PC-3 (cell line): ENCODE results near the gene SKOR1. TPM values are rescaled to one million over a fixed set of nuclear protein-coding genes. Genes with fewer than 3 reads are reported as not detected.

ENCODE experiments used
- ATAC-seq: fragments of 200-7000 bp; cut with Tn5 transposase; 2 replicates; pipeline ENCODE4 v1.9.1; 2020; ENCODE audit warnings: mild to moderate bottlenecking, moderate library complexity
- BruUV-seq: library from RNA; stranded (reverse); fragments of 400-500 nt; replicated peaks from 2 replicates; lab custom pipeline; 2021; lab: Mats Ljungman, UMichigan
- CTCF ChIA-PET: fragments of 300-600 bp; sonication (Branson Sonifier 250); formaldehyde crosslinking; loops from one replicate; lab custom pipeline; 2022; ENCODE audit warnings: antibody characterized with exemption; lab: Charles Lee
- POLR2A ChIA-PET: fragments of 300-600 bp; sonication (Branson Sonifier 250); formaldehyde crosslinking; loops from one replicate; lab custom pipeline; 2022; ENCODE audit warnings: antibody characterized with exemption; ENCODE audit not compliant: unreplicated experiment; lab: Charles Lee
- DNase-seq: peaks from one replicate; pipeline ENCODE4 v3.0.0-alpha.2; 2015
- H2AFZ ChIP-seq: fragments of 300-600 bp; sonication (generic); 2 replicates; pipeline ENCODE4 v1.6.0; 2016; ENCODE audit warnings: antibody characterized with exemption, low read length
- H3F3A ChIP-seq: fragments of 300-600 bp; sonication (generic); one replicate; pipeline ENCODE4 v1.6.0; 2017; ENCODE audit warnings: antibody characterized with exemption, low read length, control low read depth, mild to moderate bottlenecking; ENCODE audit not compliant: unreplicated experiment
- H3K27ac ChIP-seq: fragments of 300-600 bp; sonication (generic); 2 replicates; pipeline ENCODE4 v1.5.1; 2016; ENCODE audit warnings: mild to moderate bottlenecking, low read length
- H3K27me3 ChIP-seq: fragments of 300-600 bp; sonication (generic); 2 replicates; pipeline ENCODE4 v1.6.1; 2016; ENCODE audit warnings: low read length, mixed read lengths
- H3K36me3 ChIP-seq: fragments of 300-600 bp; sonication (generic); 2 replicates; pipeline ENCODE4 v1.6.1; 2016; ENCODE audit warnings: low read depth, mixed run types, low read length, mixed read lengths
- H3K4me1 ChIP-seq: fragments of 300-600 bp; sonication (generic); 2 replicates; pipeline ENCODE4 v1.5.1; 2016; ENCODE audit warnings: low read length; ENCODE audit not compliant: insufficient read depth
- H3K4me2 ChIP-seq: fragments of 300-600 bp; sonication (generic); 2 replicates; pipeline ENCODE4 v1.6.0; 2016; ENCODE audit warnings: low read length
- H3K4me3 ChIP-seq: fragments of 300-600 bp; sonication (generic); 2 replicates; pipeline ENCODE4 v1.5.1; 2016; ENCODE audit warnings: mild to moderate bottlenecking, low read length, mixed read lengths
- H3K79me2 ChIP-seq: fragments of 300-600 bp; sonication (generic); 2 replicates; pipeline ENCODE4 v1.6.1; 2017; ENCODE audit warnings: low read length, mixed read lengths
- H3K9ac ChIP-seq: fragments of 300-600 bp; sonication (generic); 2 replicates; pipeline ENCODE4 v1.6.0; 2016; ENCODE audit warnings: mild to moderate bottlenecking, low read length
- H3K9me2 ChIP-seq: fragments of 300-600 bp; sonication (generic); replicated peaks from 2 replicates; pipeline ENCODE4 v1.6.1; 2016; ENCODE audit warnings: mixed run types, low read length, mixed read lengths
- H3K9me3 ChIP-seq: fragments of 300-600 bp; sonication (generic); 2 replicates; pipeline ENCODE4 v1.6.1; 2016; ENCODE audit warnings: low read length, mixed read lengths
- H4K20me1 ChIP-seq: fragments of 300-600 bp; sonication (generic); 2 replicates; pipeline ENCODE4 v1.6.1; 2016; ENCODE audit warnings: low read length, mixed read lengths
- CTCF ChIP-seq: fragments of 300-600 bp; sonication (generic); conservative IDR thresholded peaks from 2 replicates; pipeline ENCODE4 v1.5.1; 2017; ENCODE audit warnings: antibody characterized with exemption, low read depth, mild to moderate bottlenecking, low read length
- EZH2 ChIP-seq: fragments of 300-600 bp; sonication (generic); IDR thresholded peaks from one replicate; pipeline ENCODE4 v1.6.1; 2017; ENCODE audit warnings: antibody characterized with exemption, mild to moderate bottlenecking, low read length; ENCODE audit not compliant: unreplicated experiment
- EZH2phosphoT487 ChIP-seq: fragments of 300-600 bp; sonication (generic); IDR thresholded peaks from 2 replicates; pipeline ENCODE4 v1.6.1; 2018; ENCODE audit warnings: mild to moderate bottlenecking, antibody characterized with exemption, low read length, borderline replicate concordance
- intact Hi-C: fragments of 100-400 bp; cut with micrococcal nuclease; formaldehyde crosslinking; loops from 2 replicates; pipeline ENCODE4 v1.9.0; 2023
- total RNA-seq: library from RNA; depleted of rRNA; stranded (reverse); fragments of >200 nt; gene quantifications from 2 replicates; pipeline ENCODE4 v1.2.3, GENCODE V29; 2014

Gene SKOR1
- total RNA-seq, 1 experiment from 2014 or later, result 0.11 TPM

GRCh38 chr15:67828969-67829646, 3.8 kb downstream of the SKOR1 start:
- no peaks in the 10 kb centered on the region for H3K79me2 ChIP-seq
- H3K27me3 ChIP-seq, result peaks cover 13% of the 10 kb centered on the region
- ChIA-PET CTCF (no interaction called here), POLR2A (no interaction called here)
- H3K4me3 ChIP-seq, result no peak overlapping the region
- H4K20me1 ChIP-seq, result no peaks in the 10 kb centered on the region
- ATAC-seq (no peak), DNase-seq (no peak)
- no peaks in the 10 kb centered on the region for H3K9me3 ChIP-seq
- no peak for TF ChIP-seq CTCF
- no peak overlapping the region for H3K27ac ChIP-seq
- H3K9ac ChIP-seq, result no peak overlapping the region
- no peak overlapping the region for H3K4me2 ChIP-seq
- intact Hi-C loops, result no loop called here
- no peaks in the 10 kb centered on the region for H3K9me2 ChIP-seq
- no peak overlapping the region for H2AFZ ChIP-seq
- no peaks in the 10 kb centered on the region for H3K36me3 ChIP-seq
- no peaks in the 10 kb centered on the region for H3F3A ChIP-seq
- no TSS peak for BruUV-seq
- no peaks in the 10 kb centered on the region for H3K4me1 ChIP-seq

- intact Hi-C loops, result loop anchor here (10.0 kb wide), 1 partner anchor 135 kb away; no protein-coding TSS in a partner anchor
- CTCF ChIA-PET, result no interaction called here
- DNase-seq, result no peak
- Histone ChIP-seq H4K20me1 (no peaks in the 10 kb centered on the region), H2AFZ (no peak overlapping the region), H3F3A (no peaks in the 10 kb centered on the region), H3K27me3 (peaks cover 9% of the 10 kb centered on the region), H3K27ac (no peak overlapping the region), H3K9me3 (no peaks in the 10 kb centered on the region), H3K9ac (no peak overlapping the region), H3K4me2 (no peak overlapping the region), H3K4me1 (no peaks in the 10 kb centered on the region; the same call in 1 of the 2 replicates), H3K4me3 (no peak overlapping the region), H3K36me3 (no peaks in the 10 kb centered on the region), H3K9me2 (no peaks in the 10 kb centered on the region), H3K79me2 (no peaks in the 10 kb centered on the region)
- POLR2A ChIA-PET, result no interaction called here
- TF ChIP-seq CTCF, result no peak
- TF ChIP-seq EZH2phosphoT487, result no peak
- TF ChIP-seq EZH2, result no peak
- no peak for ATAC-seq
- no TSS peak for BruUV-seq
These were observed 4.6 kb downstream of the SKOR1 start for GRCh38 chr15:67829647-67830504.
